Activated CD4-positive, alpha-beta T cell treated with anti-CD3 and anti-CD28 coated beads for 4 hours (primary cell): Measurements from ENCODE around the gene CGA.
A peak's percentile ranks its signal among the peaks of the same experiment; 100 is the strongest.

ENCODE experiments used
- DNase-seq, 2 donors: peaks; one replicate each; pipeline ENCODE4 v3.0.0-alpha.2; 2020

The CGA gene

GRCh38 chr6:87082160-87082721, 12.7 kb downstream of the CGA start:
- no peak for DNase-seq

DNA sequence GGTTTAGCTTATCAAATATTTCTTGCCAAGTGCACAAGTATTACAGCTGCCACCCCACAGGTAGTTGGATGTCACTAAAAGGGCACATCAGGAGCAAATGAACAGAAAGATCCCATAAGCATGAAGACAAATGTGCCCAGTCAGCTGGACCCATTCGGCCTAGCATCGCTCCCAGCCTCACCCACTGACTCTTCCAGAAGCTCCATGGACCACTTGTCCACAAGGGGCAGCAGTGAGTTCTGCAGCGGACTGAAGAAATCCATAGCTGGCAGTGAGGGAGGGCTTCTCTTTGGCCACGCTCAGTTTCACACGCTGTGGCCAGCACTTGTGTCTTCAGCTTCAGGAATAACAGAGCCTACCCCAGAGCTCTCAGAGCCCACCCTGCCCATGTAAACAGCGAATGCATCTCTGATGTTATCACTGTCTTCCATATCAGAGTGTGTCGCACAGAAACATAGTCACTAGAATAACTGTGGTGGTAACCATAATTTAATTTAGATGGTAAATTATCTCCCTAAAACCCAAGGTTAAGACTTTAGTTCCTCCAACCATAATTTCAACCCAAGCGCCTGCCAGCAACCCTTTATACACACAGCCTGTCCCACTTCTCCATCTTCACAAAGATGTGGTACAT, 15.8 kb downstream of the CGA start:
- DNase-seq: peak; percentile 30 to 58

GRCh38 chr6:87075168-87075567, 19.7 kb downstream of the CGA start:
- DNase-seq: no peak

GRCh38 chr6:87074101-87074621, 20.7 kb downstream of the CGA start:
- DNase-seq: no peak

DNA sequence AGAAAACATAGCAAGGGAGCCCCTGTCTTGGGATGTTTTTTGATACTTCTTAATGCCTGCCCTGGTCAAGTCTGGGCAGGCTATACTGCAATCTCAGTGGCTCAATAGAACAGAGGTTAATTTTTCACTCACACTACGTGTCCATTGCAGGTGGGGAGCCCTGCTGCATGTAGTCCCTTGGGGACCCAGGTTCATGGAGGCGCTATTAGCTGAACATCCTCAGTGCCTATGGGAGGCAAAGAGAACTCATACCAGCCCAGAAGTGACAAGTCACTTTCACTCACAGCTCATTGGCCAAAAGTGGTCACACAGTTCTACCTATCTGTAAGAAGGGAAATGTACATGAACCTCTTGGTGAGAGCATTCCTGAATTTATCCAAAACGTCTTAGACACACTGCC, 23.2 kb downstream of the CGA start:
- no peak for DNase-seq

GRCh38 chr6:87070741-87071140, 24.2 kb downstream of the CGA start:
- DNase-seq: no peak

DNA sequence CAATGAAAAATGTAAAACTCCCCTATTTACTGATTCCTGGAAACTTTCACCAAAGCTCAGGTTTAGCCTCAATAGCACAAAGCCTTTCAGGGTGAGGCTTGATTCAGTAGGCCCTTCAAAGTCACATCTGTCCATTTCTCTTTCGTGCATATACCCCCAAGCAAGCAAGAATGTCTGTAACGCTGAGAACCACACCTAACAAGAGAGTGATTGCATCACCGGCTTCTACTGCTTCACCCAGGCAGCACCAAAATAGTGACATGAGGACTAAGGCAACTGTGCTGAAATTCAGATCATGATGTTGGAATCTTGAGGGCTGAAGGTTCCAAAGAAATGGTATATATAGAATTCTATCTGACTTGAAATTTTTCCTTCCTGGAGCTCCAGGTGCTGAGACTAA, 26.1 kb downstream of the CGA start:
- no peak for DNase-seq

DNA sequence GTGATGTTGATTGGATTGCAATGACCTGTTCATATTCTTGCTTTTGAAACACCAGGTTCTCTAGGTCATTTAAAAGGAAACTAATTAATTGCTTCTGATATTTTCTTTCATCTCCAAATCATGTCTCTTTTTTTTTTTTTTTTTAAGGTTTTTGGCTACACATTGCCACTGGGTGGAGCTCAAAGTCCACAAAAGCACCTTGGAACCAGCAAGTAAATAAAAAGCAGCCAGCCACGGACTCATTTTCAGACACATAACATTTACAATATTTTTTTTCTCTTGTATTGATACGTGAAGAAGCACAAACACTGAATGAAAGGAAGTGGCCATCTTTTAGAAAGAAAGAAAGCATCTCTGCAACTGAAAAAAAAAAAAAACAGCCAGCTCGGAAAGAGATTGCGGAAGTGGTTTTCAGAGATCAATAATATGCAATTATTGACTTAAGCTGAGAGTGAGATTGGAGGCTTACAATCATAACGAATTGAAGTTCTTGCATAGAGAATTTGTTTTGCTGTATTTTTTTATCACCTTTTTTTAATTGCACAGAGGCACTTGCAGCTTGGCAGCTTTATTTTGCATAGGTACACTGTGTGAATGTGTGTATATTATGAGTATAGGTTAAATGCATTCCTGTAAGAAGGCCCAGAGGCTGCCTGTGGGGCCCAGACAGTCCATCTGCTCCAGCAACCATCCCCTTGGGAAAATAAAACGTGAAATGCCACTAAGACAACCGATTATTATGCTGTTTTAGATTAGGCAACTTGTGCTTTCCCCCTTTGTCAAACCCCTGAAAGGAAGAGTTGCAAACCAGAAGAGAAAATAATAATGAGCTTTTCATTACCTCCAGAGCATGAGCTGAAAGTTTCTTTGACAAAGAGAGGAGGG, 28.2 kb downstream of the CGA start:
- peak; percentile 5 to 26 for DNase-seq

GRCh38 chr6:87065117-87065516, 29.8 kb downstream of the CGA start:
- no peak for DNase-seq

GRCh38 chr6:87059943-87060342, 35.0 kb downstream of the CGA start:
- no peak for DNase-seq

- no peak for DNase-seq
Measured at GRCh38 chr6:87054143-87054833, 40.6 kb downstream of the CGA start.

GRCh38 chr6:87053312-87053711, 41.6 kb downstream of the CGA start:
- no peak for DNase-seq

DNA sequence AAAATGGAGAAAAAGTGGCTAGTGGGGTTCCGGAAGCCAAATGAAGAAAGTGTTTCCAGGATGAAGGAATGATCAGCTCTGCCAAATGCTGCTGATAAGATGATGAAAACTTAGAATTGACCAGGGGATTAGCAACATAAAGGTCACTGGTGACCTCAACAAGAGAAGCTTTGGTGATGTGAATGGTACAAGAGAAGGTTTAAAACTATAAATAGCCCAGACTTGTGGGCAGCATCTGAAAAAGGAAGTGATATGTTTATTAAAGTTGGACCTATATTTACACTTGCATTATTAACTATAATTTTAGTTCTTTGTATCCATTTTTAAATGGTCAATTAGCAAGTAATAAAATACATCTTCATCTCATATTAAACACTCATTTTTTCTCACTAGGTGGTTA, 45.1 kb downstream of the CGA start:
- no peak for DNase-seq

GRCh38 chr6:87045521-87046075, 49.3 kb downstream of the CGA start:
- DNase-seq: no peak

DNA sequence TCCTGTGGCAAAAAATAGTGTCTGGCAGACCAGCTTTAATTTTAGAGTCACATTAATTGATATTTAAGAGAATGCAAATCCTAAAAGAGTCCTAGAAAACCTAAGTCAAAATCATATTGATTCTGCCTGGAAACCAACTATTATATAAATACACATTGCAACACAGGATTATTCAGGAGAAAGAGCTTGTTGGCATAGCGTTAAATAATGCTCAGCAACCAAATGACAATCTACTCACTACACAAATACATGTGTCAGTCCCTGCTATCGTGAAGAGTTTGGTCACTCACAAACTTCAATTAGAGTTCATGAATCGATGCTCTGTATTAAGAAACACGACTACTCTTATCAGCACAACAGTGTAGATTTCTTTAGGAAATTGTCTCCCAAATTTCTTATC, 54.2 kb downstream of the CGA start:
- DNase-seq: no peak
